ENCODE results near the gene CNTN1.
"Not testable (repeated sequence)": the region's sequence is repeated elsewhere in the genome, so short reads cannot be mapped to it uniquely, and the experiment has no call there.

The CNTN1 gene

GRCh38 chr12:41052441-41052840 lies 360.2 kb downstream of the CNTN1 start:
- no peak for TF ChIP-seq GATA1 (IDR thresholded peaks at IDR 0.05; ENCODE audit: low read depth, low read length)
- no peak for TF ChIP-seq POLR2A (IDR thresholded peaks at IDR 0.05; ENCODE audit: low read length)
- DNase-seq = no peak

GRCh38 chr12:41053046-41053445 lies 360.8 kb downstream of the CNTN1 start:
- no peak for DNase-seq
- TF ChIP-seq GATA1 (IDR thresholded peaks at IDR 0.05; ENCODE audit: low read depth, low read length) = no peak
- TF ChIP-seq POLR2A (IDR thresholded peaks at IDR 0.05; ENCODE audit: low read length) = no peak

- TF ChIP-seq GATA1 (IDR thresholded peaks at IDR 0.05; ENCODE audit: low read depth, low read length) (no peak), POLR2A (IDR thresholded peaks at IDR 0.05; ENCODE audit: low read length) (no peak)
- no peak for DNase-seq
These were observed 363.8 kb downstream of the CNTN1 start for GRCh38 chr12:41055875-41056577.

GRCh38 chr12:41058266-41058665 lies 366.0 kb downstream of the CNTN1 start:
- TF ChIP-seq GATA1 (IDR thresholded peaks at IDR 0.05; ENCODE audit: low read depth, low read length) (no peak), POLR2A (IDR thresholded peaks at IDR 0.05; ENCODE audit: low read length) (no peak)
- DNase-seq = no peak

GRCh38 chr12:41061192-41061591 lies 369.0 kb downstream of the CNTN1 start:
- DNase-seq = no peak
- no peak for TF ChIP-seq GATA1 (IDR thresholded peaks at IDR 0.05; ENCODE audit: low read depth, low read length)
- TF ChIP-seq POLR2A (IDR thresholded peaks at IDR 0.05; ENCODE audit: low read length) = no peak

- TF ChIP-seq POLR2A (IDR thresholded peaks at IDR 0.05; ENCODE audit: low read length) (no peak), GATA1 (IDR thresholded peaks at IDR 0.05; ENCODE audit: low read depth, low read length) (no peak)
- no peak for DNase-seq
These were observed 372.2 kb downstream of the CNTN1 start for GRCh38 chr12:41064411-41064810.

- no peak for TF ChIP-seq POLR2A (IDR thresholded peaks at IDR 0.05; ENCODE audit: low read length)
- no peak for TF ChIP-seq GATA1 (IDR thresholded peaks at IDR 0.05; ENCODE audit: low read depth, low read length)
- no peak for DNase-seq
These were observed 375.9 kb downstream of the CNTN1 start for GRCh38 chr12:41067941-41068645.

- TF ChIP-seq GATA1 (IDR thresholded peaks at IDR 0.05; ENCODE audit: low read depth, low read length) = no peak
- TF ChIP-seq POLR2A (IDR thresholded peaks at IDR 0.05; ENCODE audit: low read length) = no peak
- no peak for DNase-seq
These were observed 381.6 kb downstream of the CNTN1 start for GRCh38 chr12:41073633-41074472.

- DNase-seq = no peak
- TF ChIP-seq GATA1 (IDR thresholded peaks at IDR 0.05; ENCODE audit: low read depth, low read length) = no peak
- no peak for TF ChIP-seq POLR2A (IDR thresholded peaks at IDR 0.05; ENCODE audit: low read length)
These were observed 382.2 kb downstream of the CNTN1 start for GRCh38 chr12:41074473-41074769.

GRCh38 chr12:41076114-41076513 lies 383.9 kb downstream of the CNTN1 start:
- no peak for TF ChIP-seq POLR2A (IDR thresholded peaks at IDR 0.05; ENCODE audit: low read length)
- DNase-seq = no peak

- not testable (repeated sequence) for DNase-seq
These were observed 389.0 kb downstream of the CNTN1 start for GRCh38 chr12:41081241-41081640.

GRCh38 chr12:41089438-41089837 lies 397.2 kb downstream of the CNTN1 start:
- DNase-seq = no peak
- TF ChIP-seq GATA1 (IDR thresholded peaks at IDR 0.05; ENCODE audit: low read depth, low read length) = no peak
- TF ChIP-seq POLR2A (IDR thresholded peaks at IDR 0.05; ENCODE audit: low read length) = no peak

- TF ChIP-seq GATA1 (IDR thresholded peaks at IDR 0.05; ENCODE audit: low read depth, low read length) (no peak), POLR2A (IDR thresholded peaks at IDR 0.05; ENCODE audit: low read length) (no peak)
- no peak for DNase-seq
These were observed 399.9 kb downstream of the CNTN1 start for GRCh38 chr12:41092115-41092514.

GRCh38 chr12:41096797-41097196 lies 404.6 kb downstream of the CNTN1 start:
- DNase-seq = no peak
- TF ChIP-seq POLR2A (IDR thresholded peaks at IDR 0.05; ENCODE audit: low read length) = no peak
- TF ChIP-seq GATA1 (IDR thresholded peaks at IDR 0.05; ENCODE audit: low read depth, low read length) = no peak

GRCh38 chr12:41100572-41100971 lies 408.3 kb downstream of the CNTN1 start:
- DNase-seq = no peak
- TF ChIP-seq GATA1 (IDR thresholded peaks at IDR 0.05; ENCODE audit: low read depth, low read length) (no peak), POLR2A (IDR thresholded peaks at IDR 0.05; ENCODE audit: low read length) (no peak)
